SK-N-SH treated with all-trans-retinoic acid at 6 μM for 48 hours (cell line): ENCODE results near the gene BABAM2.

Experiments used
- RARB ChIP-seq: fragments of 250-450 bp; sonication (Bioruptor Pico); IDR thresholded peaks from 2 replicates; pipeline ENCODE4 v1.8.0; 2021; ENCODE audit warnings: mild to moderate bottlenecking, moderate library complexity
- SNAI2 ChIP-seq: fragments of 250-450 bp; sonication (Bioruptor Pico); IDR thresholded peaks from 2 replicates; pipeline ENCODE4 v1.5.0; 2020; ENCODE audit warnings: mild to moderate bottlenecking, moderate library complexity
- ZFP3 ChIP-seq: fragments of 250-450 bp; sonication (Bioruptor Pico); IDR thresholded peaks from 2 replicates; pipeline ENCODE4 v1.5.0; 2020; ENCODE audit warnings: mild to moderate bottlenecking, moderate library complexity
- ZFP30 ChIP-seq: fragments of 450-650 bp; formaldehyde crosslinking; IDR thresholded peaks from 2 replicates; pipeline ENCODE4 v1.5.0; 2022; ENCODE audit warnings: mild to moderate bottlenecking, moderate library complexity

- TF ChIP-seq ZFP3, result no peak
- TF ChIP-seq ZFP30 (CRISPR knock-in tag), result no peak
- TF ChIP-seq RARB (CRISPR knock-in tag), result no peak
- no peak for TF ChIP-seq SNAI2 (CRISPR knock-in tag)
Observed at GRCh38 chr2:28181801-28182200, 291.3 kb downstream of the BABAM2 start.
